D721Med (cell line): Measurements from ENCODE around the gene SLC45A1.

Experiments used
- DNase-seq: peaks from one replicate; pipeline ENCODE4 v3.0.0; 2011; ENCODE audit warnings: low spot score; ENCODE audit not compliant: insufficient read length
- FAIRE-seq: peaks from 2 replicates; lab custom pipeline; 2011; peaks lifted over from hg19 to GRCh38; lab: Jason Lieb, UNC
- TF ChIP-seq, protein P1 (sequence below): IDR thresholded peaks from 2 replicates; pipeline ENCODE4 v1.5.1; 2012; ENCODE audit warnings: mild to moderate bottlenecking, control low read depth; ENCODE audit not compliant: insufficient read depth; ENCODE audit errors: missing control alignments

SLC45A1 gene

GRCh38 chr1:8360493-8361197 lies 42.7 kb downstream of the SLC45A1 start:
- FAIRE-seq, result no peak
- no peak for DNase-seq
- TF ChIP-seq, protein P1, sequence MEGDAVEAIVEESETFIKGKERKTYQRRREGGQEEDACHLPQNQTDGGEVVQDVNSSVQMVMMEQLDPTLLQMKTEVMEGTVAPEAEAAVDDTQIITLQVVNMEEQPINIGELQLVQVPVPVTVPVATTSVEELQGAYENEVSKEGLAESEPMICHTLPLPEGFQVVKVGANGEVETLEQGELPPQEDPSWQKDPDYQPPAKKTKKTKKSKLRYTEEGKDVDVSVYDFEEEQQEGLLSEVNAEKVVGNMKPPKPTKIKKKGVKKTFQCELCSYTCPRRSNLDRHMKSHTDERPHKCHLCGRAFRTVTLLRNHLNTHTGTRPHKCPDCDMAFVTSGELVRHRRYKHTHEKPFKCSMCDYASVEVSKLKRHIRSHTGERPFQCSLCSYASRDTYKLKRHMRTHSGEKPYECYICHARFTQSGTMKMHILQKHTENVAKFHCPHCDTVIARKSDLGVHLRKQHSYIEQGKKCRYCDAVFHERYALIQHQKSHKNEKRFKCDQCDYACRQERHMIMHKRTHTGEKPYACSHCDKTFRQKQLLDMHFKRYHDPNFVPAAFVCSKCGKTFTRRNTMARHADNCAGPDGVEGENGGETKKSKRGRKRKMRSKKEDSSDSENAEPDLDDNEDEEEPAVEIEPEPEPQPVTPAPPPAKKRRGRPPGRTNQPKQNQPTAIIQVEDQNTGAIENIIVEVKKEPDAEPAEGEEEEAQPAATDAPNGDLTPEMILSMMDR, result no peak

DNA sequence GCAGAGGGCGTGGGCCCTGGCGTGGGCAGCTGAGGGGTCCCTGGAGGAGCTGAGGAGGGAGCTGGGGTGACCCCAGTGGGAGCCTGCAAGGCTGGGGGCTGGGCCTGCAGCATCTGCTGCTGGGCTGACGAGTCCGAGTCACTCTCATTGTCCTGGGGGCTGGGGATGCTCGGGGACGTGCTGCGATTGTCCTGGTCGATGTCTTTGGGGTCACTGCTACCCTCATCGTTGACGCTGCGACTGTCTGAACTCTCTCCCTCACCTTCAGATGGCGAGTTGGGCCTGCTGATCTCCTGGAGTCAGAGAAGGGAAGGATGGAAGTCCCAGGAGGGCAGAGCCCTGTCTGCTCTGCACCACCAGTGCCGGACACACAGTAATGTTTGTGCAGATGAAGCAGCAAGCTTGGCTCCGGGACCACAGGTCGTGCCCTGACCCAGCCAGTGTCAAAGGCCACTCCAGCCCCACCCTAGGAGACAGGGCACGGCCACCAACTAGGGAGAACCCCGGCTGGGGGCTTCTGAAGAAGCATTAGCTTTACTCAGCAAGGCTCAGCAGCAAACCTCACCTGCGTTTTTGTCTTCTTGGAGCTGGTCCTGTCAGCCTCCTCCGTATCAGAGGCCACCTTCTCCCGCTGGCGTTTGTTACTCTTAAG lies 43.4 kb downstream of the SLC45A1 start:
- FAIRE-seq (no peak), DNase-seq (no peak)
- TF ChIP-seq, protein P1, result no peak

- DNase-seq, result no peak
- TF ChIP-seq, protein P1, result no peak
- FAIRE-seq, result no peak
Observed at GRCh38 chr1:8362701-8363101, 44.8 kb downstream of the SLC45A1 start.

- TF ChIP-seq, protein P1, result no peak
- DNase-seq, result no peak
- FAIRE-seq, result no peak
Observed at GRCh38 chr1:8363186-8363766, 45.4 kb downstream of the SLC45A1 start.

GRCh38 chr1:8363767-8364301 lies 45.9 kb downstream of the SLC45A1 start:
- TF ChIP-seq, protein P1, result no peak
- DNase-seq (no peak), FAIRE-seq (no peak)

- FAIRE-seq (no peak), DNase-seq (no peak)
Observed at GRCh38 chr1:8364528-8365442, 46.9 kb downstream of the SLC45A1 start.

More at GRCh38 chr1:8364528-8365442, 46.9 kb downstream of the SLC45A1 start:
- TF ChIP-seq, protein P1, result no peak
